Fibroblast of mammary gland (primary cell): ENCODE results near the gene DUSP6.
A peak's percentile ranks its signal among the peaks of the same experiment; 100 is the strongest.

Experiments used
- DNase-seq: peaks from one replicate; pipeline ENCODE4 v3.0.0-alpha.2; 2010; ENCODE audit warnings: low read depth
- H3K4me3 ChIP-seq: 2 replicates; pipeline ENCODE4 v1.5.1; 2011; ENCODE audit warnings: low read depth, mild to moderate bottlenecking, low read length, moderate library complexity; ENCODE audit not compliant: control insufficient read depth
- TF ChIP-seq, protein P1 (sequence below): conservative IDR thresholded peaks from 2 replicates; pipeline ENCODE4 v1.5.1; 2011; ENCODE audit warnings: low read depth, low read length, inconsistent platforms; ENCODE audit not compliant: control insufficient read depth, insufficient read depth

DUSP6 gene

GRCh38 chr12:89357297-89357730 is 5.0 kb upstream of the DUSP6 start:
- TF ChIP-seq, protein P1, sequence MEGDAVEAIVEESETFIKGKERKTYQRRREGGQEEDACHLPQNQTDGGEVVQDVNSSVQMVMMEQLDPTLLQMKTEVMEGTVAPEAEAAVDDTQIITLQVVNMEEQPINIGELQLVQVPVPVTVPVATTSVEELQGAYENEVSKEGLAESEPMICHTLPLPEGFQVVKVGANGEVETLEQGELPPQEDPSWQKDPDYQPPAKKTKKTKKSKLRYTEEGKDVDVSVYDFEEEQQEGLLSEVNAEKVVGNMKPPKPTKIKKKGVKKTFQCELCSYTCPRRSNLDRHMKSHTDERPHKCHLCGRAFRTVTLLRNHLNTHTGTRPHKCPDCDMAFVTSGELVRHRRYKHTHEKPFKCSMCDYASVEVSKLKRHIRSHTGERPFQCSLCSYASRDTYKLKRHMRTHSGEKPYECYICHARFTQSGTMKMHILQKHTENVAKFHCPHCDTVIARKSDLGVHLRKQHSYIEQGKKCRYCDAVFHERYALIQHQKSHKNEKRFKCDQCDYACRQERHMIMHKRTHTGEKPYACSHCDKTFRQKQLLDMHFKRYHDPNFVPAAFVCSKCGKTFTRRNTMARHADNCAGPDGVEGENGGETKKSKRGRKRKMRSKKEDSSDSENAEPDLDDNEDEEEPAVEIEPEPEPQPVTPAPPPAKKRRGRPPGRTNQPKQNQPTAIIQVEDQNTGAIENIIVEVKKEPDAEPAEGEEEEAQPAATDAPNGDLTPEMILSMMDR, result no peak
- DNase-seq, result no peak
- no peak overlapping the region for H3K4me3 ChIP-seq

DNA sequence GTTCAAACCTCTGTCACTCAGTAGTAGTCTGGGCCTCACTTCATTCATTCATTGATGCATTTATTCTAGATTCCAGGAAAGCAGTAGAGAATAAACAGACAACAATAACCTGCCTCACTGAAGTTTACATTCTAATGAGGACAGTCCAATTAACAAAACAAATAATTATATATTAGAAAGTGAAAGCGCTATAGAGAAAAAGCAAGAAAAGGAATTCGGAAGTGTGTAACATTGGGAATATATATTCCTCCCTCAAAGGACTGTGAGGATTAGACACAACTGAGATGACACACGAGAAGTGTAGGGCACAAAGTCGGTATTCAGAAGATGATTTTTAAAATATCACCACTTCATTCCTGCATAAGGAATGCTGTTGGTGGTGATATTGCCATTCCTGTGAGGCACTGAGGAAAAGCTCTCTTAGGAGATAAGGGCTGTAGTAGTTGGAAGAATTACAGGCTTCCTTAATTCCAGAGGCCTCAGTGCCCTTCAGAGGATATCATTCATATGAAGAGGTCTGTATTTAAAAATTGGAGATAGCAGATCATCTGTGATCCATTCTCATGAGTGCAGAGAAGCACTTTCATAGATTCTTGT is 3.9 kb upstream of the DUSP6 start:
- TF ChIP-seq, protein P1, result no peak
- no peak overlapping the region for H3K4me3 ChIP-seq
- DNase-seq, result no peak

DNA sequence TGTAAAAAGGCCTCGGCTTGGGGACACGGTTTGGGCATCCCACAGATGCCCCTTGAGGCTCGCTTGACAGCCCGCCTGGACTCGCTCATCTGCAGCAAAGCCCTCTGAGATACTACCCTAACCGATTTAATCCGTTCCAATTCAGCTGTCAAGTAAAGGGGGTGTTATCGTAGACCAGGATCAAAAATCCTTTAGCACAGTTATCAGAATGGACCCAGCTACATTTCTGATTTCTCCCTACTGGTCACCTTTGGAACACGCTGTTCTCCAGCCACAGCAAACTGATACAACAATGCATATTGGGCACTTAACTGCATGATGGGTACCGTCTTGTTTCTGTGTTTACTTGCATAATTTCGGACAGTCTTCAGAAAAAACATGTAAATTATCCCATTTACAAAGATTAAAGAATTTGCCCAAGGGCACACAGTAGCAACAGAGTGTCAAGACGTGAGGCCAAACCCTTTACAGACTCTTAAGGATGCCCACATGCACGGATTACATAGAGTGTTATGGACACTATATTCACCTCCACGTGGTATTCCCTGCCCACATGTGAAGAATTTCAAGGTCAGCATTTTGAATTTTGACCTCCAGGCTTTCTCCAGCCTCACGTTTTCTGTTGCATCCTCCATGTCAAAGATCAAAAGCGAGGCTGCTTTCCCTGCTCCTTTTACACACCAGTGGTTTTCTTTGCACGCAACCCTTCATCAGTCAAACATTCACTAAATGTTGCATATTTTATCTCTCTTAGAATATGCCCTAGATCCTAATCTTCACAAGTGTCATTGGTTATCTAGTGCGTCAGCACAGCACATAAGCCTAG is 3.2 kb upstream of the DUSP6 start:
- TF ChIP-seq, protein P1, result no peak
- DNase-seq, result no peak
- H3K4me3 ChIP-seq, result no peak overlapping the region

- H3K4me3 ChIP-seq, result peak overlapping the region; percentile 74
- TF ChIP-seq, protein P1, result no peak
- no peak for DNase-seq
Measured at GRCh38 chr12:89354612-89355067, 2.3 kb upstream of the DUSP6 start.

DNA sequence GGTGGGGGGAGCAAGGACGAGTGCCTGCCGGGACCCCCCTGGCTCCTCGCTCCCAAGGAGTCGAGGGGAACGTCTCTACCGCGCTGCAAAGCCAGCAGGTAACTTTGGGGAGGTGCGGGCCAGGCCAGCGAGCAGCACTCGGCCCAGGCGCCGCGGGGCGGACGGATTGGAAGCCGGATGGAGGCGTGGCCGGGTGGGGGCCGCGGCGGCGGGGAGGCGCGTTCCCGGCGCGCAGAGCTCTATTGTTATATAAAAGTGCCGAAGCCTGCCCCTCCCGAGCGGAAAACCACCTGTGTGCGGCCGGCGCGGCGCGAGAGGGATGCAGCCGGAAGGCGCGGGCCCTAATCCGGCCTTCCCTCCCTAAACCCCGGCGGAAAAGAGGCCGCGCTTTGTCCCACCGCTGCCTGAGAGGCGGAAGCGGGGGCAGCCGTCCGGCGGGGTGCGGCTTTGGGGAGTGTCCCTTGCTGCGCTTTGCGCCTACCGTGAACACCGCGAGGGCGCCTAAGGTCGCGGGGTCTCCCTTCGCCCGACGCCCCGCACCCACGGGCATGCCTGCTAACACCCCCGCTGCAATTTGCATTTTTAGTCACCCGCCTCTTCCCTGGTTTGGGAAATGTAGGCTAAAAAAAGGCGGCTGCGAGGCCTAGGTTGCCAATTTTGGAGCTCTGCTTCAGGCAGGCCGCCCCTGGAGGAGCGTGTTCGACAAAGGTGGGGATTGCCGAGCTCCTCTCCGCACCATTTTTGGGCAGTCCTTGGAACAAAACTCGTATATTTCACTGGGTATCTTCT is 1.7 kb upstream of the DUSP6 start:
- TF ChIP-seq, protein P1, result no peak
- DNase-seq, result peak; percentile 63
- peak overlapping the region; percentile 74 for H3K4me3 ChIP-seq

DNA sequence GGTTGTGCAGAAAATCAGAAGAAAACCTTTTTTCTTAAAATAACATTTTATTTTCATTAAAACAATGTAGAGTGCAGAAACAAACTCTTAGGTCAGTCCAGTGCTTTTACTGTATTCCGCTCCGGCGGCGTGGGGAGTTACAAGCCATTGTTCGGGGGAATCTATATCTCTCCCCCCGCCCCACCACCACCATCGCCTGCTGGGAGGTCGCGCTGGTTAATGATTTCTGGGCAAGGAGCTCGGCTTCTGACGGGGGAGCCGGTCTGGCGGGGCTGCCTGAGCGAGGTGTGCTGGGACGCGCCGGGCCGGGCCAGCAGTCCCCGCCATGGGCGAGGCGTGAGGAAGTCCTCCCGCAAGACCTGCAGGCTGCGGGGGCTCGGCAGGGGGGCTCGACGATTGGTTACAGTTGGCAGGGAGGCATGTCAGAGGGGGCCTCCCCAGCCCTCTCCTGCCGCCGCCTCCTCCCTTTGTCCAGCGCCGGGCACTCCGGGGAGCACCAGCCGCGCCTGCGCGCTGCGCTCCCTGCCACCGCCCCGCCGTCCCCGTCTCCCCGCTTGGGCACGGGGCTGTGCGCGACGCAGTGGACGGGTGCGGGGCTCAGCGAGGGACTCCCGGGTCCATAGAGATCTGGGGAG is 1.0 kb upstream of the DUSP6 start:
- TF ChIP-seq, protein P1, result no peak
- H3K4me3 ChIP-seq, result peak overlapping the region; percentile 74
- DNase-seq, result peak; percentile 40
